OCI-LY1 (cell line): ENCODE data around the gene GPN2.

Source experiments
- CTCF ChIP-seq: fragments of 200-600 bp; sonication (generic), shearing (Covaris generic); IDR thresholded peaks from 2 replicates; pipeline ENCODE4 v1.5.1; 2017; ENCODE audit warnings: mild to moderate bottlenecking, antibody characterized with exemption, low read length, moderate library complexity, mixed read lengths
- EZH2 ChIP-seq: fragments of 200-600 bp; sonication (generic), shearing (Covaris generic); IDR thresholded peaks from 2 replicates; pipeline ENCODE4 v1.8.0; 2017; ENCODE audit warnings: borderline replicate concordance, mixed run types, mild to moderate bottlenecking, antibody characterized with exemption, low read length, moderate library complexity, mixed read lengths

GRCh38 chr1:26861889-26862378 lies 28.1 kb downstream of the GPN2 start:
- no peak for TF ChIP-seq CTCF
- TF ChIP-seq EZH2 = no peak
